ENCODE measurements around the gene MACF1. TPM values are rescaled to one million over a fixed set of nuclear protein-coding genes. Genes with fewer than 3 reads are reported as not detected.

Gene MACF1
- polyA plus RNA-seq, 4 donors, result 181 to 293 (median 259) TPM

GRCh38 chr1:39409055-39409816, 204.7 kb downstream of the MACF1 start:
- no peak for DNase-seq (ENCODE audit: low read depth in 4 of 4, low spot score in 2 of 4)

- no peak for DNase-seq (ENCODE audit: low read depth in 4 of 4, low spot score in 2 of 4)
These were observed 206.5 kb downstream of the MACF1 start for GRCh38 chr1:39410915-39411436.

- no peak for DNase-seq (ENCODE audit: low read depth in 4 of 4, low spot score in 2 of 4)
These were observed 207.3 kb downstream of the MACF1 start for GRCh38 chr1:39411526-39412478.

GRCh38 chr1:39412892-39413291, 208.4 kb downstream of the MACF1 start:
- no peak for DNase-seq (ENCODE audit: low read depth in 4 of 4, low spot score in 2 of 4)

- no peak for DNase-seq (ENCODE audit: low read depth in 4 of 4, low spot score in 2 of 4)
These were observed 209.5 kb downstream of the MACF1 start for GRCh38 chr1:39413902-39414528.

- no peak for DNase-seq (ENCODE audit: low read depth in 4 of 4, low spot score in 2 of 4)
These were observed 211.1 kb downstream of the MACF1 start for GRCh38 chr1:39415553-39415952.

- no peak for DNase-seq (ENCODE audit: low read depth in 4 of 4, low spot score in 2 of 4)
These were observed 212.1 kb downstream of the MACF1 start for GRCh38 chr1:39416609-39417008.

GRCh38 chr1:39418236-39418635, 213.7 kb downstream of the MACF1 start:
- DNase-seq (ENCODE audit: low read depth in 4 of 4, low spot score in 2 of 4), result no peak

GRCh38 chr1:39420493-39420892, 216.0 kb downstream of the MACF1 start:
- DNase-seq (ENCODE audit: low read depth in 4 of 4, low spot score in 2 of 4), result no peak

GRCh38 chr1:39422614-39423013, 218.1 kb downstream of the MACF1 start:
- DNase-seq (ENCODE audit: low read depth in 4 of 4, low spot score in 2 of 4), result no peak

- no peak for DNase-seq (ENCODE audit: low read depth in 4 of 4, low spot score in 2 of 4)
These were observed 220.7 kb downstream of the MACF1 start for GRCh38 chr1:39425151-39425550.

GRCh38 chr1:39425634-39426033, 221.1 kb downstream of the MACF1 start:
- DNase-seq (ENCODE audit: low read depth in 4 of 4, low spot score in 2 of 4), result no peak

GRCh38 chr1:39426346-39426745, 221.9 kb downstream of the MACF1 start:
- no peak for DNase-seq (ENCODE audit: low read depth in 4 of 4, low spot score in 2 of 4)

- no peak for DNase-seq (ENCODE audit: low read depth in 4 of 4, low spot score in 2 of 4)
These were observed 222.9 kb downstream of the MACF1 start for GRCh38 chr1:39427374-39427773.

- no peak for DNase-seq (ENCODE audit: low read depth in 4 of 4, low spot score in 2 of 4)
These were observed 223.4 kb downstream of the MACF1 start for GRCh38 chr1:39427912-39428311.

- no peak for DNase-seq (ENCODE audit: low read depth in 4 of 4, low spot score in 2 of 4)
These were observed 227.4 kb downstream of the MACF1 start for GRCh38 chr1:39431927-39432326.

GRCh38 chr1:39434797-39435395, 230.4 kb downstream of the MACF1 start:
- DNase-seq (ENCODE audit: low read depth in 4 of 4, low spot score in 2 of 4), result no peak

- no peak for DNase-seq (ENCODE audit: low read depth in 4 of 4, low spot score in 2 of 4)
These were observed 231.1 kb downstream of the MACF1 start for GRCh38 chr1:39435597-39435996.

GRCh38 chr1:39436842-39437241, 232.3 kb downstream of the MACF1 start:
- no peak for DNase-seq (ENCODE audit: low read depth in 4 of 4, low spot score in 2 of 4)

GRCh38 chr1:39438042-39438441, 233.5 kb downstream of the MACF1 start:
- DNase-seq (ENCODE audit: low read depth in 4 of 4, low spot score in 2 of 4), result no peak

- no peak for DNase-seq (ENCODE audit: low read depth in 4 of 4, low spot score in 2 of 4)
These were observed 236.4 kb downstream of the MACF1 start for GRCh38 chr1:39440856-39441255.
